K562 (cell line): Measurements from ENCODE around the gene OR2AG1. TPM values are rescaled to one million over a fixed set of nuclear protein-coding genes. Genes with fewer than 3 reads are reported as not detected.

Source experiments
- FOSL1 ChIP-seq: fragments of 200-800 bp; sonication (Bioruptor generic); conservative IDR thresholded peaks from 2 replicates; pipeline ENCODE4 v1.6.1; 2016; ENCODE audit warnings: missing genetic modification characterization, missing compliant biosample characterization
- KLF1 ChIP-seq: fragments of 450-650 bp; IDR thresholded peaks from 2 replicates; pipeline ENCODE4 v1.6.1; 2016; ENCODE audit warnings: missing genetic modification characterization, missing compliant biosample characterization
- MCM3 ChIP-seq: fragments of 450-650 bp; IDR thresholded peaks from 2 replicates; pipeline ENCODE4 v1.6.1; 2016
- NFATC3 ChIP-seq: fragments of 450-650 bp; IDR thresholded peaks from 2 replicates; pipeline ENCODE4 v1.6.1; 2017; ENCODE audit warnings: mild to moderate bottlenecking
- NR4A1 ChIP-seq, 2 experiments: fragments of 250-450 bp in 1 of 2; fragments of 450-650 bp in 1 of 2; sonication (Bioruptor Pico) in 1 of 2; IDR thresholded peaks; 2 replicates each; pipeline versions ENCODE4 v1.4.0 to v1.6.1; 2016 to 2020; ENCODE audit warnings: mild to moderate bottlenecking in 2 of 2, missing compliant biosample characterization in 1 of 2, missing genetic modification characterization in 1 of 2, moderate library complexity in 1 of 2
- NRF1 ChIP-seq, 2 experiments: fragments of 450-650 bp; IDR thresholded peaks in 1 of 2; conservative IDR thresholded peaks in 1 of 2; 2 replicates each; pipeline ENCODE4 v1.6.1; 2014; ENCODE audit warnings: mild to moderate bottlenecking in 2 of 2
- PHB ChIP-seq: fragments of 250-450 bp; sonication (Bioruptor Pico); IDR thresholded peaks from 2 replicates; pipeline ENCODE4 v1.5.0; 2021
- PHF20 ChIP-seq: fragments of 450-650 bp; IDR thresholded peaks from 2 replicates; pipeline ENCODE4 v1.6.1; 2018; ENCODE audit not compliant: partially characterized antibody
- SP1 ChIP-seq: sonication (generic); formaldehyde crosslinking; IDR thresholded peaks from 2 replicates; pipeline ENCODE4 v1.8.1; 2022; ENCODE audit warnings: mild to moderate bottlenecking, missing genetic modification reagents
- SRSF7 ChIP-seq: fragments of 200-400 bp; formaldehyde crosslinking; optimal IDR thresholded peaks from 2 replicates; pipeline ENCODE3; 2017; ENCODE audit warnings: mild to moderate bottlenecking, low read depth, low read length
- TAL1 ChIP-seq: fragments of 450-650 bp; IDR thresholded peaks from 2 replicates; pipeline ENCODE4 v1.6.1; 2016; ENCODE audit warnings: mild to moderate bottlenecking
- TCFL5 ChIP-seq: fragments of 250-450 bp; sonication (Bioruptor Pico); conservative IDR thresholded peaks from 2 replicates; pipeline ENCODE4 v1.6.1; 2021; ENCODE audit warnings: mild to moderate bottlenecking, moderate library complexity, matching md5 sums
- ZBED1 ChIP-seq: IDR thresholded peaks from 2 replicates; pipeline ENCODE4 v1.6.1; 2014
- ZBTB8A ChIP-seq: fragments of 450-650 bp; IDR thresholded peaks from 2 replicates; pipeline ENCODE4 v1.6.1; 2018; ENCODE audit warnings: mild to moderate bottlenecking, moderate library complexity; ENCODE audit not compliant: partially characterized antibody
- ZNF12 ChIP-seq: sonication (generic); formaldehyde crosslinking; IDR thresholded peaks from 2 replicates; pipeline ENCODE4 v1.4.0; 2020; ENCODE audit warnings: mild to moderate bottlenecking, missing genetic modification reagents
- ZNF354B ChIP-seq: fragments of 250-450 bp; sonication (Bioruptor Pico); IDR thresholded peaks from 2 replicates; pipeline ENCODE4 v1.4.0; 2020
- ZNF41 ChIP-seq: fragments of 250-450 bp; sonication (Bioruptor Pico); conservative IDR thresholded peaks from 2 replicates; pipeline ENCODE4 v1.4.0; 2020; ENCODE audit warnings: mild to moderate bottlenecking
- ZNF57 ChIP-seq: fragments of 450-650 bp; formaldehyde crosslinking; IDR thresholded peaks from 2 replicates; pipeline ENCODE4 v1.4.0; 2020; ENCODE audit warnings: mild to moderate bottlenecking, moderate library complexity
- polyA plus RNA-seq, 8 experiments: library from polyadenylated mRNA; depleted of rRNA in 4 of 8; stranded (reverse) in 5 of 8; unstranded in 3 of 8; fragments of >200 nt; fragmentation: Nextera tagmentation in 2 of 8; fragmentation: Illumina TruSeq in 1 of 8; extraction: Ambion mirVana in 2 of 8; extraction: Trizol in 1 of 8; gene quantifications; 2 replicates each; pipeline versions ENCODE4 v1.2.1 to v1.2.3, GENCODE V29; 2011 to 2014; ENCODE audit warnings: inconsistent platforms in 1 of 8, missing spikeins in 1 of 8
- total RNA-seq, 7 experiments: library from RNA; depleted of rRNA in 6 of 7; stranded (reverse); fragments of >200 nt in 6 of 7; fragmentation: Illumina TruSeq in 2 of 7; extraction: Trizol in 2 of 7; gene quantifications; 2 replicates each; pipeline versions ENCODE4 v1.2.1 to v1.2.3, GENCODE V29; 2011 to 2021; ENCODE audit warnings: low replicate concordance in 1 of 7
- TF ChIP-seq, protein P1 (sequence below): fragments of 250-450 bp; sonication (Bioruptor Pico); IDR thresholded peaks from 2 replicates; pipeline ENCODE4 v1.4.0; 2020
- TF ChIP-seq, protein P2 (sequence below): sonication (generic); formaldehyde crosslinking; IDR thresholded peaks from 2 replicates; pipeline ENCODE4 v1.9.0; 2022; ENCODE audit warnings: mild to moderate bottlenecking, missing genetic modification reagents
- TF ChIP-seq, protein P3 (sequence below): fragments of 450-650 bp; formaldehyde crosslinking; IDR thresholded peaks from 2 replicates; pipeline ENCODE4 v1.4.0; 2020; ENCODE audit warnings: mild to moderate bottlenecking, moderate library complexity
- TF ChIP-seq, protein P4 (sequence below): IDR thresholded peaks from 3 replicates; pipeline ENCODE4 v1.6.1; 2011; ENCODE audit warnings: borderline replicate concordance, mild to moderate bottlenecking; ENCODE audit not compliant: insufficient read length, insufficient read depth

OR2AG1 gene
- total and polyA plus RNA-seq, 9 of the 15 experiments (the other 6 are each of a cell fraction or from before 2014, with no cell fraction given) = 0.05 to 0.11 (median 0.07) TPM; not detected in 5

DNA sequence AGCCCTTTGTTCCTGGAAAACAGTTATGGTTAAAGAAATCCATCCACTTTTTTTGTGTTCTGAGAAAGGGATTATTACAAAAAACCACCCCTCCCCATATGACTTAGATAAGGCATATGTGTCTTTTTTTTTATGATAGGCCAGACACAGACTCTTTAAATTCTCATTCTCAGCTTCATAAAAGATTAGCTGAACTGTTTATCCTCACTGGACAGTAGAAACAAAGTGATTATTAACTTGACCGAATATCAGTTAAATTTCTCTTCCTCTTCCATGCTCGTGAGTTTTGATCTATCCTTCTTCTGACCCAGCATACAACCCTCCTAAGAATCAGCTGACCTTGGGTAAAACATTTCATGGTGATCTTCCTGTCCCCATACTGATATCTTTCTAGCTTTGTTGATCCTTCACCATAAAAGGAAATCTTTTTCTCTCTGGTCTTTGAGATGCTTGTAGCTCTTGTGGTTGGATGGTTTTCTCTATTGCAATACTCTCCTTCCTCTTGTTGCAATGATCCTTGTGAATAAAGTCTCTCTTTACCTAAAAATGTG is 37.3 kb upstream of the OR2AG1 start (continued):
- TF ChIP-seq, protein P1, sequence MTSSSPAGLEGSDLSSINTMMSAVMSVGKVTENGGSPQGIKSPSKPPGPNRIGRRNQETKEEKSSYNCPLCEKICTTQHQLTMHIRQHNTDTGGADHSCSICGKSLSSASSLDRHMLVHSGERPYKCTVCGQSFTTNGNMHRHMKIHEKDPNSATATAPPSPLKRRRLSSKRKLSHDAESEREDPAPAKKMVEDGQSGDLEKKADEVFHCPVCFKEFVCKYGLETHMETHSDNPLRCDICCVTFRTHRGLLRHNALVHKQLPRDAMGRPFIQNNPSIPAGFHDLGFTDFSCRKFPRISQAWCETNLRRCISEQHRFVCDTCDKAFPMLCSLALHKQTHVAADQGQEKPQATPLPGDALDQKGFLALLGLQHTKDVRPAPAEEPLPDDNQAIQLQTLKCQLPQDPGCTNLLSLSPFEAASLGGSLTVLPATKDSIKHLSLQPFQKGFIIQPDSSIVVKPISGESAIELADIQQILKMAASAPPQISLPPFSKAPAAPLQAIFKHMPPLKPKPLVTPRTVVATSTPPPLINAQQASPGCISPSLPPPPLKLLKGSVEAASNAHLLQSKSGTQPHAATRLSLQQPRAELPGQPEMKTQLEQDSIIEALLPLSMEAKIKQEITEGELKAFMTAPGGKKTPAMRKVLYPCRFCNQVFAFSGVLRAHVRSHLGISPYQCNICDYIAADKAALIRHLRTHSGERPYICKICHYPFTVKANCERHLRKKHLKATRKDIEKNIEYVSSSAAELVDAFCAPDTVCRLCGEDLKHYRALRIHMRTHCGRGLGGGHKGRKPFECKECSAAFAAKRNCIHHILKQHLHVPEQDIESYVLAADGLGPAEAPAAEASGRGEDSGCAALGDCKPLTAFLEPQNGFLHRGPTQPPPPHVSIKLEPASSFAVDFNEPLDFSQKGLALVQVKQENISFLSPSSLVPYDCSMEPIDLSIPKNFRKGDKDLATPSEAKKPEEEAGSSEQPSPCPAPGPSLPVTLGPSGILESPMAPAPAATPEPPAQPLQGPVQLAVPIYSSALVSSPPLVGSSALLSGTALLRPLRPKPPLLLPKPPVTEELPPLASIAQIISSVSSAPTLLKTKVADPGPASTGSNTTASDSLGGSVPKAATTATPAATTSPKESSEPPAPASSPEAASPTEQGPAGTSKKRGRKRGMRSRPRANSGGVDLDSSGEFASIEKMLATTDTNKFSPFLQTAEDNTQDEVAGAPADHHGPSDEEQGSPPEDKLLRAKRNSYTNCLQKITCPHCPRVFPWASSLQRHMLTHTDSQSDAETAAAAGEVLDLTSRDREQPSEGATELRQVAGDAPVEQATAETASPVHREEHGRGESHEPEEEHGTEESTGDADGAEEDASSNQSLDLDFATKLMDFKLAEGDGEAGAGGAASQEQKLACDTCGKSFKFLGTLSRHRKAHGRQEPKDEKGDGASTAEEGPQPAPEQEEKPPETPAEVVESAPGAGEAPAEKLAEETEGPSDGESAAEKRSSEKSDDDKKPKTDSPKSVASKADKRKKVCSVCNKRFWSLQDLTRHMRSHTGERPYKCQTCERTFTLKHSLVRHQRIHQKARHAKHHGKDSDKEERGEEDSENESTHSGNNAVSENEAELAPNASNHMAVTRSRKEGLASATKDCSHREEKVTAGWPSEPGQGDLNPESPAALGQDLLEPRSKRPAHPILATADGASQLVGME (CRISPR knock-in tag) = no peak
- TF ChIP-seq SRSF7 (no peak), FOSL1 (tag) (no peak), ZBTB8A (no peak), NFATC3 (no peak), KLF1 (tag) (no peak), ZBED1 (no peak), ZNF41 (CRISPR knock-in tag) (no peak), TAL1 (peak; percentile 43), SP1 (no peak), ZNF12 (no peak), ZNF57 (CRISPR knock-in tag) (no peak), PHF20 (no peak), ZNF354B (CRISPR knock-in tag) (no peak), PHB (CRISPR knock-in tag) (no peak), MCM3 (no peak), NRF1 (conservative IDR thresholded peaks at IDR 0.05 in 1 of 2, IDR thresholded peaks at IDR 0.05 in 1 of 2) (peak in 1 of 2 experiments; percentile 11; a peak in 1 of 4 replicates), NR4A1 (CRISPR knock-in tag; IDR thresholded peaks at IDR 0.05) (no peak), NR4A1 (tag; IDR thresholded peaks at IDR 0.05) (no peak), TCFL5 (CRISPR knock-in tag) (no peak)
- TF ChIP-seq, protein P2, sequence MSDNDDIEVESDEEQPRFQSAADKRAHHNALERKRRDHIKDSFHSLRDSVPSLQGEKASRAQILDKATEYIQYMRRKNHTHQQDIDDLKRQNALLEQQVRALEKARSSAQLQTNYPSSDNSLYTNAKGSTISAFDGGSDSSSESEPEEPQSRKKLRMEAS (CRISPR knock-in tag) = no peak
- TF ChIP-seq, protein P3, sequence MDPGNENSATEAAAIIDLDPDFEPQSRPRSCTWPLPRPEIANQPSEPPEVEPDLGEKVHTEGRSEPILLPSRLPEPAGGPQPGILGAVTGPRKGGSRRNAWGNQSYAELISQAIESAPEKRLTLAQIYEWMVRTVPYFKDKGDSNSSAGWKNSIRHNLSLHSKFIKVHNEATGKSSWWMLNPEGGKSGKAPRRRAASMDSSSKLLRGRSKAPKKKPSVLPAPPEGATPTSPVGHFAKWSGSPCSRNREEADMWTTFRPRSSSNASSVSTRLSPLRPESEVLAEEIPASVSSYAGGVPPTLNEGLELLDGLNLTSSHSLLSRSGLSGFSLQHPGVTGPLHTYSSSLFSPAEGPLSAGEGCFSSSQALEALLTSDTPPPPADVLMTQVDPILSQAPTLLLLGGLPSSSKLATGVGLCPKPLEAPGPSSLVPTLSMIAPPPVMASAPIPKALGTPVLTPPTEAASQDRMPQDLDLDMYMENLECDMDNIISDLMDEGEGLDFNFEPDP (CRISPR knock-in tag) = no peak
- TF ChIP-seq, protein P4, sequence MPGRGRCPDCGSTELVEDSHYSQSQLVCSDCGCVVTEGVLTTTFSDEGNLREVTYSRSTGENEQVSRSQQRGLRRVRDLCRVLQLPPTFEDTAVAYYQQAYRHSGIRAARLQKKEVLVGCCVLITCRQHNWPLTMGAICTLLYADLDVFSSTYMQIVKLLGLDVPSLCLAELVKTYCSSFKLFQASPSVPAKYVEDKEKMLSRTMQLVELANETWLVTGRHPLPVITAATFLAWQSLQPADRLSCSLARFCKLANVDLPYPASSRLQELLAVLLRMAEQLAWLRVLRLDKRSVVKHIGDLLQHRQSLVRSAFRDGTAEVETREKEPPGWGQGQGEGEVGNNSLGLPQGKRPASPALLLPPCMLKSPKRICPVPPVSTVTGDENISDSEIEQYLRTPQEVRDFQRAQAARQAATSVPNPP = no peak
